IPS-NIHi11 (cell line): Measurements from ENCODE around the gene CDR2.

Source experiments
- DNase-seq: peaks from one replicate; pipeline ENCODE4 v3.0.0; 2012; ENCODE audit warnings: mixed read lengths, low spot score

The CDR2 gene

GRCh38 chr16:22324787-22325597 lies 49.4 kb downstream of the CDR2 start:
- DNase-seq, result no peak

GRCh38 chr16:22323959-22324786 lies 50.2 kb downstream of the CDR2 start:
- no peak for DNase-seq

- no peak for DNase-seq
Measured at GRCh38 chr16:22323173-22323958, 51.1 kb downstream of the CDR2 start.

GRCh38 chr16:22322741-22323140 lies 51.7 kb downstream of the CDR2 start:
- DNase-seq, result no peak

- DNase-seq, result no peak
Measured at GRCh38 chr16:22322021-22322471, 52.4 kb downstream of the CDR2 start.

GRCh38 chr16:22321340-22322001 lies 52.9 kb downstream of the CDR2 start:
- DNase-seq, result peak; percentile 85

- DNase-seq, result no peak
Measured at GRCh38 chr16:22320572-22321339, 53.7 kb downstream of the CDR2 start.

- DNase-seq, result peak; percentile 71
Measured at GRCh38 chr16:22318690-22319358, 55.6 kb downstream of the CDR2 start.

- no peak for DNase-seq
Measured at GRCh38 chr16:22317625-22318024, 56.8 kb downstream of the CDR2 start.

GRCh38 chr16:22317001-22317530 lies 57.4 kb downstream of the CDR2 start:
- no peak for DNase-seq

GRCh38 chr16:22316411-22316811 lies 58.0 kb downstream of the CDR2 start:
- DNase-seq, result no peak

- no peak for DNase-seq
Measured at GRCh38 chr16:22315979-22316378, 58.4 kb downstream of the CDR2 start.

GRCh38 chr16:22314661-22315626 lies 59.5 kb downstream of the CDR2 start:
- DNase-seq, result no peak

- DNase-seq, result no peak
Measured at GRCh38 chr16:22313876-22314470, 60.4 kb downstream of the CDR2 start.

GRCh38 chr16:22312897-22313781 lies 61.3 kb downstream of the CDR2 start:
- no peak for DNase-seq

GRCh38 chr16:22311520-22311919 lies 62.9 kb downstream of the CDR2 start:
- DNase-seq, result no peak

GRCh38 chr16:22308824-22309520 lies 65.4 kb downstream of the CDR2 start:
- no peak for DNase-seq
